CD4-positive, alpha-beta T cell treated with Interleukin-6 at 100 ng/mL for 8 hours (primary cell): ENCODE data around the gene STXBP1.

ENCODE experiments used
- DNase-seq: peaks from one replicate; pipeline ENCODE4 v3.0.0-alpha.2; 2020; ENCODE audit warnings: mixed read lengths, low spot score

The STXBP1 gene

GRCh38 chr9:127611899-127612790 is at the start of gene STXBP1:
Gene STXBP1 (plus strand): TSS chr9:127612277. CDS start chr9:127612404, 127 bp downstream.
- DNase-seq = peak; percentile 87

GRCh38 chr9:127562279-127562796 is 49.7 kb upstream of the STXBP1 start:
- no peak for DNase-seq

- DNase-seq = no peak
Observed at GRCh38 chr9:127562841-127563401, 49.2 kb upstream of the STXBP1 start.

- no peak for DNase-seq
Observed at GRCh38 chr9:127563579-127563978, 48.5 kb upstream of the STXBP1 start.

- DNase-seq = no peak
Observed at GRCh38 chr9:127565231-127565630, 46.8 kb upstream of the STXBP1 start.

GRCh38 chr9:127566351-127567001 is 45.6 kb upstream of the STXBP1 start:
- DNase-seq = no peak

GRCh38 chr9:127567035-127567729 is 44.9 kb upstream of the STXBP1 start:
- DNase-seq = no peak

GRCh38 chr9:127567730-127568617 is 44.1 kb upstream of the STXBP1 start:
- peak; percentile 23 for DNase-seq

- DNase-seq = no peak
Observed at GRCh38 chr9:127568618-127568970, 43.5 kb upstream of the STXBP1 start.

- peak; percentile 85 for DNase-seq
Observed at GRCh38 chr9:127568971-127569885, 42.8 kb upstream of the STXBP1 start.

- DNase-seq = peak; percentile 46
Observed at GRCh38 chr9:127569886-127570401, 42.1 kb upstream of the STXBP1 start.

- DNase-seq = no peak
Observed at GRCh38 chr9:127570533-127571111, 41.5 kb upstream of the STXBP1 start.

GRCh38 chr9:127571971-127572370 is 40.1 kb upstream of the STXBP1 start:
- no peak for DNase-seq

- DNase-seq = no peak
Observed at GRCh38 chr9:127572961-127573721, 38.9 kb upstream of the STXBP1 start.

GRCh38 chr9:127574072-127574993 is 37.7 kb upstream of the STXBP1 start:
- no peak for DNase-seq

GRCh38 chr9:127575875-127576778 is 36.0 kb upstream of the STXBP1 start:
- no peak for DNase-seq
